SH-SY5Y (cell line): ENCODE measurements around the gene SH2D1B.

ENCODE experiments used
- GATA2 ChIP-seq: IDR thresholded peaks from 2 replicates; pipeline ENCODE4 v1.6.1; 2011; ENCODE audit warnings: mild to moderate bottlenecking, low read depth, low read length
- GATA3 ChIP-seq: IDR thresholded peaks from 2 replicates; pipeline ENCODE4 v1.6.1; 2011; ENCODE audit warnings: low read depth, mild to moderate bottlenecking, low read length, moderate library complexity

DNA sequence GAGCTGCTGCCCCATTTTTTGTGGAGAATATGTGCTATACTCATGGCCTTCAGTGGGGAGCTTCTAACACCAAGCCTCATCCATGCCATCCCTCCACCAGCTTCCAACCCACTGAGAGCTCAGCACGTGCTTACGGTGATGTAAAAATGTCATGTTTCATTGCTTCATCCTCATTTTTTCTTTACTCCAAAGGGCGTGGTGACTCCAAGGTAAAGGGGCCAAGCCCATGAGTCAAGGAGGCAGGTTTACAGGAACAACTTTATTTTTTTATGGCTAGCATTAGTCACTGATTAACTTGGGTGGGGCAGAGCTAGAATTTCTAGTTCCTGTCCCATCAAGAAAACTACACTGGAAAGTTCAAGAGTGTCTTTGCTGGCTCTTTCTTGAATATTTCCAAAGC, 30.6 kb downstream of the SH2D1B start, which contains the start of gene C1orf226:
- TF ChIP-seq GATA3 (no peak), GATA2 (no peak)
